Thyroid gland (tissue), 4 donors: ENCODE results near the gene SLC8A1.

ENCODE experiments used
- POLR2A ChIP-seq, 2 donors: fragments of 450-650 bp; IDR thresholded peaks; one replicate each; pipeline ENCODE4 v1.6.1; 2017; ENCODE audit warnings: antibody characterized with exemption in 2 of 2, mild to moderate bottlenecking in 2 of 2, moderate library complexity in 1 of 2
- TF ChIP-seq, protein P1 (sequence below), 6 experiments: fragments of 200-600 bp in 3 of 6; fragments of 450-650 bp in 3 of 6; sonication (generic) in 3 of 6; IDR thresholded peaks; one replicate each; pipeline ENCODE4 v1.5.1; 2016 to 2019; ENCODE audit warnings: antibody characterized with exemption in 6 of 6, mild to moderate bottlenecking in 2 of 6, inconsistent platforms in 1 of 6, moderate library complexity in 1 of 6

DNA sequence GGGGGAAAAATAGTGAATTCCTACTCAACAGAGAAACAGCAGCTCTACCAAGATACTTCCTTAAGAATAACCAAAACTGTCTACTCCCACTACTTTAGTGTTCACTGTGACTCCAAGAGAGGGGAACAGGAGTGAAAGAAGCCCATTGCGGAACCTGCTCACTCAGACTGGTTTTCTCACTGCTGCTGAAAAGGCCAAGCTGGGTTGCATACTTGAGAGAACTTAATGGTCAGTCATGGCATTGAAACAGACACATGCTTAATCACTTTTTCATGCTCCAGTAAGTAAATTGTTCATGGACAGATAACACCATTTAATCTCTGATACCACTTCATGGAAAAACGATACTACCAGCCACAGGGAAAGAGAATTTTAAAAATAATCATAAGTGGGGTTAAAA lies 35.7 kb upstream of the SLC8A1 start:
- no peak for TF ChIP-seq POLR2A (IDR thresholded peaks at IDR 0.05)
- TF ChIP-seq, protein P1, sequence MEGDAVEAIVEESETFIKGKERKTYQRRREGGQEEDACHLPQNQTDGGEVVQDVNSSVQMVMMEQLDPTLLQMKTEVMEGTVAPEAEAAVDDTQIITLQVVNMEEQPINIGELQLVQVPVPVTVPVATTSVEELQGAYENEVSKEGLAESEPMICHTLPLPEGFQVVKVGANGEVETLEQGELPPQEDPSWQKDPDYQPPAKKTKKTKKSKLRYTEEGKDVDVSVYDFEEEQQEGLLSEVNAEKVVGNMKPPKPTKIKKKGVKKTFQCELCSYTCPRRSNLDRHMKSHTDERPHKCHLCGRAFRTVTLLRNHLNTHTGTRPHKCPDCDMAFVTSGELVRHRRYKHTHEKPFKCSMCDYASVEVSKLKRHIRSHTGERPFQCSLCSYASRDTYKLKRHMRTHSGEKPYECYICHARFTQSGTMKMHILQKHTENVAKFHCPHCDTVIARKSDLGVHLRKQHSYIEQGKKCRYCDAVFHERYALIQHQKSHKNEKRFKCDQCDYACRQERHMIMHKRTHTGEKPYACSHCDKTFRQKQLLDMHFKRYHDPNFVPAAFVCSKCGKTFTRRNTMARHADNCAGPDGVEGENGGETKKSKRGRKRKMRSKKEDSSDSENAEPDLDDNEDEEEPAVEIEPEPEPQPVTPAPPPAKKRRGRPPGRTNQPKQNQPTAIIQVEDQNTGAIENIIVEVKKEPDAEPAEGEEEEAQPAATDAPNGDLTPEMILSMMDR (IDR thresholded peaks at IDR 0.05) = no peak
